ENCODE measurements around the gene WWOX.

Gene WWOX

DNA sequence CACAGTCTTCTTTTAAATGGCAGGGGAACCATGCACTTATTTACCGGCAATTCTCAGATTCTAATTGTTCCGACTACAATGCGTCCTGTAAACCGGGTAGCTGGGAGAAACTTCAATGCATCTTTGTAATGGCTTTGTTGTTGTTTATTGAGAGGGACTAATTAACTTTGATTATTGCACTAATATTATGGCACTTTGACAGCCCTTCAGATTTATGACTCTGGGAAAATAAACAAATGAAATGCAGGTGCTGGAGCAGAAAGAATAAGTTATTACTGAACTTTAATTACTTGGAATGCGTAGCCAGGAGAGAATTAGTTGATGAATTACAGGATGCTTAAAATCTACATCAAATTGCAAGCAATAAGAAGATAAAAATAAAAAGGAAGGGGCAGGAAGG lies 77.0 kb downstream of the WWOX start:
- TF ChIP-seq, protein P1, sequence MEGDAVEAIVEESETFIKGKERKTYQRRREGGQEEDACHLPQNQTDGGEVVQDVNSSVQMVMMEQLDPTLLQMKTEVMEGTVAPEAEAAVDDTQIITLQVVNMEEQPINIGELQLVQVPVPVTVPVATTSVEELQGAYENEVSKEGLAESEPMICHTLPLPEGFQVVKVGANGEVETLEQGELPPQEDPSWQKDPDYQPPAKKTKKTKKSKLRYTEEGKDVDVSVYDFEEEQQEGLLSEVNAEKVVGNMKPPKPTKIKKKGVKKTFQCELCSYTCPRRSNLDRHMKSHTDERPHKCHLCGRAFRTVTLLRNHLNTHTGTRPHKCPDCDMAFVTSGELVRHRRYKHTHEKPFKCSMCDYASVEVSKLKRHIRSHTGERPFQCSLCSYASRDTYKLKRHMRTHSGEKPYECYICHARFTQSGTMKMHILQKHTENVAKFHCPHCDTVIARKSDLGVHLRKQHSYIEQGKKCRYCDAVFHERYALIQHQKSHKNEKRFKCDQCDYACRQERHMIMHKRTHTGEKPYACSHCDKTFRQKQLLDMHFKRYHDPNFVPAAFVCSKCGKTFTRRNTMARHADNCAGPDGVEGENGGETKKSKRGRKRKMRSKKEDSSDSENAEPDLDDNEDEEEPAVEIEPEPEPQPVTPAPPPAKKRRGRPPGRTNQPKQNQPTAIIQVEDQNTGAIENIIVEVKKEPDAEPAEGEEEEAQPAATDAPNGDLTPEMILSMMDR (IDR thresholded peaks at IDR 0.05; ENCODE audit: insufficient read depth, missing control alignments): no peak
- no peak for FAIRE-seq
- no peak for DNase-seq (ENCODE audit: insufficient read length, low spot score)

DNA sequence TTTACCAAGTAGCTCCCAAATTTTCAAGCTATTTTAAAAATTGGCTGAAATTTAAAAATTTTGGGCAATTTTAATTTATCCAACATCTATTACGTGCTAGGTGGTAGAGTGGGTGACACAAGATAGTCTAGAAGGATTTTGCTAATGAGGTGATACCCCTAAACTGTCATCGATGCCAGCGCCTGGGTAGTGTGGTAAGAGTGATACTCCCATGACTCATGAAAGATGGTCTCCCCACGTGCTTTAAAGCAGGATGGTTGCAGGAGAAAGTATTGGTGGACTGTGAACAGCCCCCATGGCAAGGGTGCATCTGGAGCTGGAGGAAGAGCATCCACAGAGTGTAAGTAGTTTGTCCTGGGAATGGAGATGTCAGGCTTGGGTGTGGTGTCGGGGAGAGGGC lies 77.8 kb downstream of the WWOX start:
- FAIRE-seq: no peak
- TF ChIP-seq, protein P1 (IDR thresholded peaks at IDR 0.05; ENCODE audit: insufficient read depth, missing control alignments): no peak
- no peak for DNase-seq (ENCODE audit: insufficient read length, low spot score)

DNA sequence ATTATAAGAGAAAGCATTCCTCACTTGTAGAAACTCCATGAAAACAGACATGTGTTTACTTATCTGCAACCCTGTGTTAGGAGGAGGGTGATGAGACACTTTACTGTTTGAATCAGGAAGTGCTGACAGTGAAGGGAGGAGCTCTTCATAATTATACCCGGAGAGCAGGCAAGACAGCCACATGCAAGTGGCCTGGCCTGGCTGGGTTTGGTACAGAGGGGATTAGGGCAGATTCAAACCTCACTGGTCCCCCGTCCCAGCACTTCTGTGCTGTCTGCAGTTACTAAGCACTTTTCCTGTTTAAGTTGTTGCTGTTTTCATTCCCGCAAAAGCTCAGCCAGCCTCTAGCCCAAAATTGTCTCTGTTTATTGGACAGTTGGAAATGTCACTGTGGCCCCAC lies 78.5 kb downstream of the WWOX start:
- TF ChIP-seq, protein P1 (IDR thresholded peaks at IDR 0.05; ENCODE audit: insufficient read depth, missing control alignments): no peak
- no peak for DNase-seq (ENCODE audit: insufficient read length, low spot score)
- no peak for FAIRE-seq

DNA sequence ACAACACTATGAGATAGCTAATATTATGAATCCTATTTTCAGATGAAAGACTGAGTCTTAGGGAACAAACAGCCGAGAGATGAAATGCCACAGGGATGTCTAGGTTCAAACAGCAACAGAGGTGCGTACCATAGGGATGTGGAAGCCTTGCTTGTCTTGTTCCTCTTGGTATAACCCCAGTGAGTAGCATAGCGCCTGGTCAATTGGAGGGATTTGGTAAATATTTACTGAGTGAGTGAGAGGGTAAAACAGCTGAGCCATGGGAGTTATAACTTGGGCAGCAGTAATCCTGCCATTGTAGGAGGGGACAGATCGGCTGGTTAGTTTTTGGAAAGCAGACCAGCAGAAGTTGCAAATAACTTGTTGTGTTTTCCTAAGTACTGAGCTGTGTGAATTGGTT lies 80.2 kb downstream of the WWOX start:
- no peak for DNase-seq (ENCODE audit: insufficient read length, low spot score)

DNA sequence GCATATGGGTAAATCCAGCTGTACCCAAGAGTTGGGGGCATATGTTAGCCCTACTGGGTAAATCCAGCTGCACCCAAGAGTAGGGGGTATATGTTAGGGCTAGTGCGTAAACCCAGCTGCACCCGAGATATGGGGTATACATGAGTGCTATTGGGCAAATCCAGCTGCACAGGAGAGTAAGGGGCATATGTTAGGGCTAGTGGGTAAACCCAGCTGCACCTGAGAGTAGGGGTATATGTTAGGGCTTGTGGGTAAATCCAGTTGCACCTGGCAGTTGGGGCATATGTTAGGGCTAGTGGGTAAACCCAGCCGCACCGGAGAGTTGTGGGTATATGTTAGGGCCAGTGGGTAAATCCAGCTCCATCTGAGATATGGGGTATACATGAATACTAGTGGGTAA lies 80.9 kb downstream of the WWOX start:
- FAIRE-seq: no peak
- no peak for DNase-seq (ENCODE audit: insufficient read length, low spot score)
- TF ChIP-seq, protein P1 (IDR thresholded peaks at IDR 0.05; ENCODE audit: insufficient read depth, missing control alignments): no peak

More for the DNA sequence above, 80.2 kb downstream of the WWOX start:
- TF ChIP-seq, protein P1 (IDR thresholded peaks at IDR 0.05; ENCODE audit: insufficient read depth, missing control alignments): no peak
- no peak for FAIRE-seq

DNA sequence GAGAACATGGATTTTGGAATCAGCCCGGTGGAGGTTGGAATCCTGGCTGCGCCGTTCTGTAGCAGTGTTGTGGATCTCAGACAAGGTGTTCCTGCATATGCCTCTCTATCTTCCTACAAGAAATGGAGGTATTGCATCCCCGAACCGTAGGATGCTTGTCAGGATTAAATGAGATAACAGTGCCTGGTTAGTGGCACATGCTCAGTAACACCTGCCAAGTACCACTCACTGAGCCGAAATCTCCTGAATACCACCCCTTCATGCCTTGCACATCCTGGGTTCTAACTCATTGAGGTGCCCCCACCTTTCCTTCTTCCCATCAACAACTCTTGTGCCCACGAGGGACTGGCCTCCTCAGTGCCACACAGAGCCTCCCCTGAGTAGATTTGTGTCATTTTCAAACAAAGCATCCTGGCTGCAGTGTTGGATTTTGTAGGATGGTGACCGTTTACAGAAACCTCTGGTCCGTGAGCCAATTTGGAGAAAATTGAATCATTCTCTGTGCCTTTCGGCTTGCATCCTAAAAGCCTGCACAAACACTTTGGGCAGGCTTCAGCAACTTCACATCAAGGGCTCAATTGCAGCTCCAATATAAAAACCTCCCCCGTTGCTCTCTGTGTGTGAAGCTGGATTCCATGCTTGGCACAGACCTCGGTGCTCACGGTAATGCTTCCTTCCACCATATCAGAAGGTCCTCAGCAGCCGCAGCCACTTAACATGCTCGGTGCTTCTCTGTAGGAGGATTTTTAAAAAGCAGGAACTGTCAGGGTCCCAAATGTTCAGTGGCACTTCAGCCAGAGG lies 84.2 kb downstream of the WWOX start:
- TF ChIP-seq, protein P1 (IDR thresholded peaks at IDR 0.05; ENCODE audit: insufficient read depth, missing control alignments): no peak
- DNase-seq (ENCODE audit: insufficient read length, low spot score) (no peak), FAIRE-seq (no peak)
